ENCODE measurements around the gene IPMK.
"Not testable (repeated sequence)": the region's sequence is repeated elsewhere in the genome, so short reads cannot be mapped to it uniquely, and the experiment has no call there.

IPMK gene

GRCh38 chr10:58173391-58173790 is 94.3 kb downstream of the IPMK start:
- Mint-ChIP-seq H3K4me3 (no peak overlapping the region), H3K27ac (no peak overlapping the region), H3K36me3 (ENCODE audit: low read depth) (no peaks in the 10 kb centered on the region), H3K9me3 (no peaks in the 10 kb centered on the region), H3K4me1 (no peaks in the 10 kb centered on the region), H3K27me3 (peaks cover 13% of the 10 kb centered on the region)
- DNase-seq (no peak), ATAC-seq (no peak)

GRCh38 chr10:58171146-58171545 is 96.5 kb downstream of the IPMK start:
- no peak overlapping the region for H3K4me3 Mint-ChIP-seq
- H3K36me3 Mint-ChIP-seq (ENCODE audit: low read depth) = no peaks in the 10 kb centered on the region
- H3K4me1 Mint-ChIP-seq = no peaks in the 10 kb centered on the region
- DNase-seq = no peak
- peaks cover 15% of the 10 kb centered on the region for H3K27me3 Mint-ChIP-seq
- H3K27ac Mint-ChIP-seq = no peak overlapping the region
- no peaks in the 10 kb centered on the region for H3K9me3 Mint-ChIP-seq
- ATAC-seq = no peak

GRCh38 chr10:58164517-58164916 is 103.2 kb downstream of the IPMK start:
- H3K9me3 Mint-ChIP-seq = no peaks in the 10 kb centered on the region
- H3K4me1 Mint-ChIP-seq = no peaks in the 10 kb centered on the region
- no peaks in the 10 kb centered on the region for H3K36me3 Mint-ChIP-seq (ENCODE audit: low read depth)
- no peak overlapping the region for H3K27ac Mint-ChIP-seq
- DNase-seq = no peak
- ATAC-seq = no peak
- no peak overlapping the region for H3K4me3 Mint-ChIP-seq
- H3K27me3 Mint-ChIP-seq = peaks cover 19% of the 10 kb centered on the region

GRCh38 chr10:58158806-58159205 is 108.9 kb downstream of the IPMK start:
- no peak overlapping the region for H3K27ac Mint-ChIP-seq
- ATAC-seq (no peak), DNase-seq (no peak)
- no peaks in the 10 kb centered on the region for H3K4me1 Mint-ChIP-seq
- peaks cover 19% of the 10 kb centered on the region for H3K27me3 Mint-ChIP-seq
- H3K4me3 Mint-ChIP-seq = no peak overlapping the region
- H3K36me3 Mint-ChIP-seq (ENCODE audit: low read depth) = no peaks in the 10 kb centered on the region
- no peaks in the 10 kb centered on the region for H3K9me3 Mint-ChIP-seq

- Mint-ChIP-seq H3K36me3 (ENCODE audit: low read depth) (no peaks in the 10 kb centered on the region), H3K27me3 (peaks cover 15% of the 10 kb centered on the region), H3K4me3 (no peak overlapping the region), H3K9me3 (no peaks in the 10 kb centered on the region), H3K27ac (no peak overlapping the region), H3K4me1 (no peaks in the 10 kb centered on the region)
- DNase-seq = no peak
- ATAC-seq = no peak
These were observed 110.5 kb downstream of the IPMK start for GRCh38 chr10:58157076-58157766.

GRCh38 chr10:58155941-58156340 is 111.8 kb downstream of the IPMK start:
- not testable (repeated sequence) for H3K9me3 Mint-ChIP-seq; H3K27ac Mint-ChIP-seq; H3K4me3 Mint-ChIP-seq; ATAC-seq; DNase-seq; H3K36me3 Mint-ChIP-seq (ENCODE audit: low read depth); H3K4me1 Mint-ChIP-seq
- H3K27me3 Mint-ChIP-seq = peaks cover 15% of the 10 kb centered on the region

- ATAC-seq (no peak), DNase-seq (no peak)
- H3K36me3 Mint-ChIP-seq (ENCODE audit: low read depth) = no peaks in the 10 kb centered on the region
- no peaks in the 10 kb centered on the region for H3K4me1 Mint-ChIP-seq
- H3K4me3 Mint-ChIP-seq = no peak overlapping the region
- peaks cover 13% of the 10 kb centered on the region for H3K27me3 Mint-ChIP-seq
- H3K27ac Mint-ChIP-seq = no peak overlapping the region
- no peaks in the 10 kb centered on the region for H3K9me3 Mint-ChIP-seq
These were observed 113.9 kb downstream of the IPMK start for GRCh38 chr10:58153751-58154150.

- no peaks in the 10 kb centered on the region for H3K36me3 Mint-ChIP-seq (ENCODE audit: low read depth)
- DNase-seq = peak; percentile 36
These were observed 114.9 kb downstream of the IPMK start for GRCh38 chr10:58152673-58153263.

GRCh38 chr10:58150290-58150689 is 117.4 kb downstream of the IPMK start:
- no peak for DNase-seq
- Mint-ChIP-seq H3K4me1 (no peaks in the 10 kb centered on the region), H3K9me3 (no peaks in the 10 kb centered on the region), H3K4me3 (no peak overlapping the region), H3K36me3 (ENCODE audit: low read depth) (no peaks in the 10 kb centered on the region), H3K27ac (no peak overlapping the region), H3K27me3 (peaks cover 9% of the 10 kb centered on the region)
- ATAC-seq = no peak

More at GRCh38 chr10:58152673-58153263, 114.9 kb downstream of the IPMK start:
- no peaks in the 10 kb centered on the region for H3K9me3 Mint-ChIP-seq
- H3K27me3 Mint-ChIP-seq = peaks cover 13% of the 10 kb centered on the region
- H3K27ac Mint-ChIP-seq = no peak overlapping the region
- H3K4me3 Mint-ChIP-seq = no peak overlapping the region
- no peak for ATAC-seq
- no peaks in the 10 kb centered on the region for H3K4me1 Mint-ChIP-seq

- Mint-ChIP-seq H3K4me1 (peaks cover 5% of the 10 kb centered on the region), H3K4me3 (no peak overlapping the region), H3K9me3 (no peaks in the 10 kb centered on the region), H3K36me3 (ENCODE audit: low read depth) (no peaks in the 10 kb centered on the region), H3K27me3 (peaks cover 4% of the 10 kb centered on the region), H3K27ac (no peak overlapping the region)
- no peak for DNase-seq
- ATAC-seq = peak; percentile 52
These were observed 123.8 kb downstream of the IPMK start for GRCh38 chr10:58143944-58144343.

All from activated naive CD8-positive, alpha-beta T cell treated with anti-CD3 and anti-CD28 coated beads, Interleukin-2, amount 50 U/mL, for 24 hours (primary cell).